Panc1 (cell line): Measurements from ENCODE around the gene ITPKB. TPM values are rescaled to one million over a fixed set of nuclear protein-coding genes. Genes with fewer than 3 reads are reported as not detected.
"Not testable (repeated sequence)": the region's sequence is repeated elsewhere in the genome, so short reads cannot be mapped to it uniquely, and the experiment has no call there.

Experiments used
- ATAC-seq: fragments of 200-7000 bp; cut with Tn5 transposase; 2 replicates; pipeline ENCODE4 v1.9.1; 2020; ENCODE audit warnings: mild to moderate bottlenecking, moderate library complexity
- BruUV-seq: library from RNA; stranded (reverse); fragments of 400-500 nt; replicated peaks from 2 replicates; lab custom pipeline; 2021; lab: Mats Ljungman, UMichigan
- CTCF ChIA-PET: fragments of 300-600 bp; sonication (Branson Sonifier 250); formaldehyde crosslinking; loops from one replicate; lab custom pipeline; 2022; ENCODE audit warnings: antibody characterized with exemption; lab: Charles Lee
- POLR2A ChIA-PET: fragments of 300-600 bp; sonication (Branson Sonifier 250); formaldehyde crosslinking; loops from one replicate; lab custom pipeline; 2022; ENCODE audit warnings: antibody characterized with exemption; lab: Charles Lee
- DNase-seq: peaks from one replicate; pipeline ENCODE4 v3.0.0-alpha.2; 2010; ENCODE audit warnings: low read depth, low spot score
- H3K27ac ChIP-seq: 2 replicates; pipeline ENCODE4 v1.5.1; 2011; ENCODE audit warnings: mild to moderate bottlenecking, low read length, inconsistent platforms
- H3K27me3 ChIP-seq: fragments of 200-500 bp; sonication (Bioruptor generic); 2 replicates; pipeline ENCODE4 v1.6.0; 2014; ENCODE audit warnings: low read length, inconsistent platforms; ENCODE audit not compliant: control insufficient read depth, insufficient read depth
- H3K36me3 ChIP-seq: fragments of 200-500 bp; sonication (Bioruptor generic); 2 replicates; pipeline ENCODE4 v1.5.1; 2014; ENCODE audit warnings: inconsistent platforms, mild to moderate bottlenecking, low read length, moderate library complexity; ENCODE audit not compliant: control insufficient read depth, insufficient read depth
- H3K4me1 ChIP-seq: 2 replicates; pipeline ENCODE4 v1.5.1; 2011; ENCODE audit warnings: inconsistent platforms, mild to moderate bottlenecking, low read length, moderate library complexity; ENCODE audit not compliant: control insufficient read depth, insufficient read depth
- H3K4me3 ChIP-seq, 2 experiments: 2 replicates each; pipeline ENCODE4 v1.5.1; 2011 to 2012; ENCODE audit warnings: low read depth in 2 of 2, low read length in 2 of 2, mild to moderate bottlenecking in 2 of 2, inconsistent platforms in 1 of 2, moderate library complexity in 1 of 2
- H3K9me3 ChIP-seq: fragments of 200-500 bp; sonication (Bioruptor generic); 2 replicates; pipeline ENCODE4 v1.5.1; 2014; ENCODE audit warnings: low read depth, mild to moderate bottlenecking, inconsistent platforms, low read length, moderate library complexity; ENCODE audit not compliant: control insufficient read depth, insufficient read depth
- POLR2AphosphoS5 ChIP-seq: IDR thresholded peaks from 2 replicates; pipeline ENCODE4 v1.6.1; 2012; ENCODE audit warnings: mild to moderate bottlenecking, low read depth, low read length, moderate library complexity
- SIN3A ChIP-seq: IDR thresholded peaks from 2 replicates; pipeline ENCODE4 v1.6.1; 2012; ENCODE audit warnings: low read depth, mild to moderate bottlenecking, low read length, moderate library complexity, borderline replicate concordance; ENCODE audit not compliant: insufficient read depth
- TCF7L2 ChIP-seq: IDR thresholded peaks from 2 replicates; pipeline ENCODE4 v1.6.1; 2011; ENCODE audit warnings: mild to moderate bottlenecking, low read depth, low read length, inconsistent platforms
- in situ Hi-C: cut with HindIII; loops from 2 replicates; pipeline ENCODE4 v1.10.0; 2016; ENCODE audit warnings: low sequenced_read_pairs, low pct_unique_long_range_greater_than_20kb
- intact Hi-C: fragments of 100-400 bp; cut with micrococcal nuclease; formaldehyde crosslinking; loops from one replicate; pipeline ENCODE4 v1.10.0; 2022; ENCODE audit not compliant: unreplicated experiment
- total RNA-seq: library from RNA; stranded (reverse); gene quantifications from one replicate; pipeline ENCODE4 v1.2.1, GENCODE V29; 2021; ENCODE audit not compliant: unreplicated experiment
- TF ChIP-seq, protein P1 (sequence below): fragments of 450-650 bp; IDR thresholded peaks from 2 replicates; pipeline ENCODE4 v1.5.1; 2017; ENCODE audit warnings: mild to moderate bottlenecking
- TF ChIP-seq, protein P2 (sequence below), 2 experiments: IDR thresholded peaks; 2 replicates each; pipeline ENCODE4 v1.6.1; 2011 to 2012; ENCODE audit warnings: low read depth in 2 of 2, control low read depth in 1 of 2, low read length in 1 of 2, mild to moderate bottlenecking in 1 of 2, moderate library complexity in 1 of 2; ENCODE audit not compliant: insufficient read depth in 1 of 2

The ITPKB gene
- total RNA-seq, 1 experiment from 2014 or later: 10.9 TPM

DNA sequence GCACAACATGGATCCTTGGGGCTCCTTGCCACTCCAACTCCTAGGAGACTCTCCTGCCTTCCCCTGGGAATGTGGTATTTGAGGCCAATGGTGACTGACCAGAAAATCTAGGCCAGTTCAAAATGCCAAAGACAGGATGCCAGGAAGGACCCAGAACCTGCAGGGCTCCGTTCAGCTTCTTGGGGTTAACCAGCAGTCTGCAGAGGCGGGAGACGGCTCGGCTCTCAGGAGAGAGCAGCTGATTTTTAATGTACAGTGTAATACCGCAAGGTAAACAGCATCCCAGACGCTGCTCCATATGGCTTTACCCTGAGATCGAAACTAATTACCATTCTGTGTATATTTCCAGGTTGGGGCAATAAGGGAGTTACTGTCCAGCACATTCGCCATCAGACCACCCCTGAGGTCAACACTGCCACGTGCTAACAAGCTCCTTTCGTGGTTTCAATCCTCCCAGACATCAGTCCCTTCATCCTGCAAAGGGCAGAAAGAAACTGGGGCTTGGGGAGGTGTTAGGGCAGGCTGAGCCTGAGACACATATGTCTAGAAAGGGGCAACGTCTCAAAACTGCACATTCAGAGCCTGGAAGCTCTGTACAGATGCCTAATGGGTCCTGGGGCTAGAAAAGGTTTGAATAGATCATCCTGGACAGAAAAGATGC, 16.7 kb downstream of the ITPKB start:
- H3K36me3 ChIP-seq: no peaks in the 10 kb centered on the region
- no peaks in the 10 kb centered on the region for H3K9me3 ChIP-seq
- no peak for ATAC-seq
- no peak for DNase-seq
- peaks cover 8% of the 10 kb centered on the region; the same call in 1 of the 2 replicates for H3K4me1 ChIP-seq
- no peak overlapping the region for H3K4me3 ChIP-seq
- in situ Hi-C loops (no loop called here), intact Hi-C loops (no loop called here)
- no peak for TF ChIP-seq TCF7L2
- TF ChIP-seq SIN3A: no peak
- TF ChIP-seq, protein P1, sequence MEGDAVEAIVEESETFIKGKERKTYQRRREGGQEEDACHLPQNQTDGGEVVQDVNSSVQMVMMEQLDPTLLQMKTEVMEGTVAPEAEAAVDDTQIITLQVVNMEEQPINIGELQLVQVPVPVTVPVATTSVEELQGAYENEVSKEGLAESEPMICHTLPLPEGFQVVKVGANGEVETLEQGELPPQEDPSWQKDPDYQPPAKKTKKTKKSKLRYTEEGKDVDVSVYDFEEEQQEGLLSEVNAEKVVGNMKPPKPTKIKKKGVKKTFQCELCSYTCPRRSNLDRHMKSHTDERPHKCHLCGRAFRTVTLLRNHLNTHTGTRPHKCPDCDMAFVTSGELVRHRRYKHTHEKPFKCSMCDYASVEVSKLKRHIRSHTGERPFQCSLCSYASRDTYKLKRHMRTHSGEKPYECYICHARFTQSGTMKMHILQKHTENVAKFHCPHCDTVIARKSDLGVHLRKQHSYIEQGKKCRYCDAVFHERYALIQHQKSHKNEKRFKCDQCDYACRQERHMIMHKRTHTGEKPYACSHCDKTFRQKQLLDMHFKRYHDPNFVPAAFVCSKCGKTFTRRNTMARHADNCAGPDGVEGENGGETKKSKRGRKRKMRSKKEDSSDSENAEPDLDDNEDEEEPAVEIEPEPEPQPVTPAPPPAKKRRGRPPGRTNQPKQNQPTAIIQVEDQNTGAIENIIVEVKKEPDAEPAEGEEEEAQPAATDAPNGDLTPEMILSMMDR: no peak
- TF ChIP-seq POLR2AphosphoS5: no peak
- TF ChIP-seq, protein P2, sequence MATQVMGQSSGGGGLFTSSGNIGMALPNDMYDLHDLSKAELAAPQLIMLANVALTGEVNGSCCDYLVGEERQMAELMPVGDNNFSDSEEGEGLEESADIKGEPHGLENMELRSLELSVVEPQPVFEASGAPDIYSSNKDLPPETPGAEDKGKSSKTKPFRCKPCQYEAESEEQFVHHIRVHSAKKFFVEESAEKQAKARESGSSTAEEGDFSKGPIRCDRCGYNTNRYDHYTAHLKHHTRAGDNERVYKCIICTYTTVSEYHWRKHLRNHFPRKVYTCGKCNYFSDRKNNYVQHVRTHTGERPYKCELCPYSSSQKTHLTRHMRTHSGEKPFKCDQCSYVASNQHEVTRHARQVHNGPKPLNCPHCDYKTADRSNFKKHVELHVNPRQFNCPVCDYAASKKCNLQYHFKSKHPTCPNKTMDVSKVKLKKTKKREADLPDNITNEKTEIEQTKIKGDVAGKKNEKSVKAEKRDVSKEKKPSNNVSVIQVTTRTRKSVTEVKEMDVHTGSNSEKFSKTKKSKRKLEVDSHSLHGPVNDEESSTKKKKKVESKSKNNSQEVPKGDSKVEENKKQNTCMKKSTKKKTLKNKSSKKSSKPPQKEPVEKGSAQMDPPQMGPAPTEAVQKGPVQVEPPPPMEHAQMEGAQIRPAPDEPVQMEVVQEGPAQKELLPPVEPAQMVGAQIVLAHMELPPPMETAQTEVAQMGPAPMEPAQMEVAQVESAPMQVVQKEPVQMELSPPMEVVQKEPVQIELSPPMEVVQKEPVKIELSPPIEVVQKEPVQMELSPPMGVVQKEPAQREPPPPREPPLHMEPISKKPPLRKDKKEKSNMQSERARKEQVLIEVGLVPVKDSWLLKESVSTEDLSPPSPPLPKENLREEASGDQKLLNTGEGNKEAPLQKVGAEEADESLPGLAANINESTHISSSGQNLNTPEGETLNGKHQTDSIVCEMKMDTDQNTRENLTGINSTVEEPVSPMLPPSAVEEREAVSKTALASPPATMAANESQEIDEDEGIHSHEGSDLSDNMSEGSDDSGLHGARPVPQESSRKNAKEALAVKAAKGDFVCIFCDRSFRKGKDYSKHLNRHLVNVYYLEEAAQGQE (IDR thresholded peaks at IDR 0.05; ENCODE audit: insufficient read depth in 1 of 2, low read depth in 2 of 2, low read length in 1 of 2): no peak
- ChIA-PET CTCF (interaction anchor here (0.6 kb wide), 1 partner anchor 111 kb away, joined by 4 read pairs; no protein-coding TSS in a partner anchor), POLR2A (no interaction called here)
- H3K27me3 ChIP-seq: no peaks in the 10 kb centered on the region
- H3K27ac ChIP-seq: no peak overlapping the region
- no TSS peak for BruUV-seq

DNA sequence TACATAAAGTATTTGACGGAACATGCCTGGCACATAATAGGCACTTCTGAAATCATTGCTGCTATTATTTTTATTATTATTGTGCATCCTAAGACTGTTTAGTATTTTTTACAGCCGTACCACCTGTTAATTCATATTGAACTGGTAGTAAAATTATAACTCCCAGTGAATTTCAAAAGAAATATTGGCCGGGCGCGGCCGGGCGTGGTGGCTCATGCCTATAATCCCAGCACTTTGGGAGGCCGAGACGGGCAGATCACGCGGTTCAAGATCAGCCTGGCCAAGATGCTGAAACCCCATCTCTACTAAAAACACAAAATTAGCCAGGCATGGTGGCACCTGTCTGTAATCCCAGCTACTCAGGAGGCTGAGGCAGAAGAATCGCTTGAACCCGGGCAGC, 18.5 kb downstream of the ITPKB start:
- POLR2A ChIA-PET, H3K4me3 ChIP-seq, DNase-seq, CTCF ChIA-PET, H3K27ac ChIP-seq, intact Hi-C loops, in situ Hi-C loops, H3K9me3 ChIP-seq, H3K36me3 ChIP-seq, ATAC-seq, H3K27me3 ChIP-seq, BruUV-seq: not testable (repeated sequence)
- H3K4me1 ChIP-seq: peaks cover 17% of the 10 kb centered on the region
